NCI-H128 (cell line): Measurements from ENCODE around the gene CRIP1.

Experiments used
- DNase-seq: peaks from one replicate; lab custom pipeline; 2025; ENCODE audit not compliant: unreplicated experiment; lab: John Stamatoyannopoulos, UW

The CRIP1 gene

GRCh38 chr14:105531894-105532623, 45.4 kb downstream of the CRIP1 start:
- no peak for DNase-seq

GRCh38 chr14:105532735-105533141, 46.1 kb downstream of the CRIP1 start:
- no peak for DNase-seq

- no peak for DNase-seq
These were observed 46.7 kb downstream of the CRIP1 start for GRCh38 chr14:105533391-105533790.

GRCh38 chr14:105533811-105534498, 47.3 kb downstream of the CRIP1 start:
- DNase-seq = no peak

- no peak for DNase-seq
These were observed 47.9 kb downstream of the CRIP1 start for GRCh38 chr14:105534586-105534985.

- no peak for DNase-seq
These were observed 49.4 kb downstream of the CRIP1 start for GRCh38 chr14:105536051-105536450.

GRCh38 chr14:105536691-105537579, 50.2 kb downstream of the CRIP1 start:
- no peak for DNase-seq

- no peak for DNase-seq
These were observed 51.1 kb downstream of the CRIP1 start for GRCh38 chr14:105537580-105538474.
